Stimulated activated CD8-positive, alpha-beta memory T cell treated with anti-CD3 and anti-CD28 coated beads, Interleukin-12 subunit alpha, Interleukin-12 subunit beta, amount 100 ng/mL, for 1 hour (primary cell): Measurements from ENCODE around the gene IFIT1.
"Not testable (repeated sequence)": the region's sequence is repeated elsewhere in the genome, so short reads cannot be mapped to it uniquely, and the experiment has no call there.

Experiments used
- DNase-seq: peaks from one replicate; pipeline ENCODE4 v3.0.0-alpha.2; 2020; ENCODE audit warnings: low read depth

The IFIT1 gene

GRCh38 chr10:89367529-89367928, 24.9 kb upstream of the IFIT1 start:
- no peak for DNase-seq

DNA sequence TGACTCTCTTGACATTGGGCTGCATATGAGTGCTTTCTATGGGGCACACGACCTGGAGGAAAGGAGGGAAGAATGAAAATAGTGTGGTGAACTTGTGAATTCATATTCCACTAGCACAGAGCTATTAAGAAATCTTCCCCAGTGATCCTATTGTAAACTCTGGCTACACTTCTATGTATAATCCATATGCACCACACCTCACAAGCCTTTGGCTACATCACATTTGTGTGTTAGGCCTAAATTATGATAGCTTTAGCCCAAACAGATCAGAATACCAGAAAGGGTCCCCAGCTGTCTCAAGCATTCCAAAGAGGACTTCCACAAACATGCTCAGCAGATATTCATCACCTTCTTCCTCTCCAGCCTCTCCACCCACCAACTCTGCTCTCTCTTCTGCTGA, 24.3 kb upstream of the IFIT1 start:
- no peak for DNase-seq

DNA sequence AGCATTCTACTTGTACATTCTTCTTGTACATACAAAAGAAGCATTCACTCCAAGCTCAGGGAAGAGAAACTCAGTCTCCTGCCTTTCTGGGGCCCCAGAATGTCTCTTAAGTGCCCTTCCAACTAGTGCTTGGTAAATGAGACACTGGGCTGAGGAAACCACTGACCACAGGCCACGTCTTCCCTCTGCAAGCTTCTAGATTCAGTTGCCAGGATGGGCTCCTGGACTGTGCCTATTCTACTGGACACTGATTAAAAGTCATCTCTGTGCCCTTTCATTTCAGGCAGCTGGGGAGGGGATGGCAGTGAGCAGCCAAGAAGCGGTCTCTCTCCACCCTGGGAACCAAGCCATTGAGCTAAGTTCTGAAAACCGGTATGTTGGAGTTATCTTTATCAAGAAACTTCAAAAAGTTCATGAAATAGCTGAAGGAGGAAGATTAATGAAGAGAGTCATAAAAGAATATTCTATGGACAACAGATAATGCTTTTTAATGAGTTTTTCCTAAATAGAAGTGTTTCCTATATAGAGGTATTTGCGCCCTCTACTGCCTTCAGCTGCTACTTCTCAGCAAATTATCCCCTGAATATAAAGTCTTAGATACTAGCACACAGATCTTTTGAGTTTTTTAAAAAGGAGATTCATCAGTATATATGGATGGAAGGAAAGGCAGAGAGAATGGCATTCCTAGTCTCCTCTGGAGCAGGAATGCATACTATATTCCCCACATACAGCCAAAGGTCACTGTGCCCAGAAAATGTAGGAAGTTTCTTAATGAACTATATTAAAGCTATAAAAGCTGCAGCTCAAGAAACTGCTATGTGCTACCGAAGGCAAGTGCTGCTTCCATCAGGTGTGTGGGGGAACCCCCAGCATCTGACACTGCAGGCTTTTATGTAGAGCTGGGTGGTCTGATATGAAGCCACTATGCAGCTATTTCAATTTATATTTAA, 23.0 kb upstream of the IFIT1 start:
- no peak for DNase-seq

- no peak for DNase-seq
Observed at GRCh38 chr10:89371079-89371478, 21.3 kb upstream of the IFIT1 start.

DNA sequence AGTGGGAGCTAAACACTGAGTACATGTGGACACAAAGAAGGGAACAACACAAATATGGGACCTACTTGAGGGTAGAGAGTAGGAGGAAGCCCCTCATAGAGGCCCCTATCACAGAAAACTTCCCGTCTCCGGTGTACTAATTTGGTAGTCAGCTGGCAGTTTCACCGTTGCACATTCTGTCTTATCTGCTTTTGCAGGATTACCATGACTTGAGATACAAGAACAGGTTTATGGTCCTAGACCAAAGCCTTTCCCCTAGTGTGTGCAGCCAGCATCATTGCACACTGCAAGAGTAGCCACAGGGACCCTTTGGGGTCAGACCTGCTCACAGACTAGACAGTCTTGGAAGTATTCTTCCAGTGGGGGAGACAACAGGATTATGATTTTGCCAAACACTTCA, 20.4 kb upstream of the IFIT1 start:
- no peak for DNase-seq

GRCh38 chr10:89373916-89374711, 18.3 kb upstream of the IFIT1 start:
- DNase-seq = no peak

- no peak for DNase-seq
Observed at GRCh38 chr10:89374713-89375141, 17.7 kb upstream of the IFIT1 start.

- DNase-seq = no peak
Observed at GRCh38 chr10:89377705-89378637, 14.5 kb upstream of the IFIT1 start, which contains the start of gene IFIT1B. IFIT1B (plus strand) TSS chr10:89378056; CDS start chr10:89378136, 80 bp downstream.

DNA sequence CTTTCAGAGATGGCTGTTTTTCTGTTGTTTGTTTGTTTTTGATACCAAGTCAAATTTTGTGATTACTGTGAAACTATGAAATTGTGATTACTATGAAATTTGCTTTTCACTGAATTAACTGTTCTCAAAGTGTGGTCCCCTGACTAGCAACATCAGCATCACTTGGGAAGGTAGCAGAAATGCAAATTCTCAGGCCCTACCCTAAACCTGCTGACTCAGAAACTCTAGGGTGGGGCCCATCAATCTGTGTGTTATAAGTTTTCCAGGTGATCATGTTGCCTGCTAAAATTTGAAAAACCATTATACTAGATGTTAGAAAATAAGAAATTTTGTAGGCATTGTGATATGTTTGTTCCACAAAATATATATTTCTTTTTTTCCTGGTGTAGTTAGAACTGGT, 13.3 kb upstream of the IFIT1 start:
- no peak for DNase-seq

DNA sequence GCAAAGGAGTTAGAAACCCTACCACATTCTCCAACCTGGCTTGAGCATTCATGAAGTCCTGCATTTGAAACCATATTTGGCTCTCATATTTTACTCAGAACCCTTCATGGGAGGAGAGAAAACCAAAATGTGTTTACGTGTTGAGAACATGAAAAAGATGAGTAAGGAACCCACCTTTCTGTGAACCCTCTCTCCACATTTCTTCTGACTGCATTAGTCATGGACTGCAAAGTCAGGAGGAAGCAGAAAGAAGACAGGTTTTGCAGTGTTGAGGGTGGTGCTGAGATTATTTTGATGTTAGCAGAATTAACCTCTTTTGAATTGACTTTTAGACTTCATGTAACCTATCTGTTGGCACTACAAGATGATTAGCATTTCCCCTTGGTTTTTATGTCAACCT, 9.7 kb upstream of the IFIT1 start:
- no peak for DNase-seq

DNA sequence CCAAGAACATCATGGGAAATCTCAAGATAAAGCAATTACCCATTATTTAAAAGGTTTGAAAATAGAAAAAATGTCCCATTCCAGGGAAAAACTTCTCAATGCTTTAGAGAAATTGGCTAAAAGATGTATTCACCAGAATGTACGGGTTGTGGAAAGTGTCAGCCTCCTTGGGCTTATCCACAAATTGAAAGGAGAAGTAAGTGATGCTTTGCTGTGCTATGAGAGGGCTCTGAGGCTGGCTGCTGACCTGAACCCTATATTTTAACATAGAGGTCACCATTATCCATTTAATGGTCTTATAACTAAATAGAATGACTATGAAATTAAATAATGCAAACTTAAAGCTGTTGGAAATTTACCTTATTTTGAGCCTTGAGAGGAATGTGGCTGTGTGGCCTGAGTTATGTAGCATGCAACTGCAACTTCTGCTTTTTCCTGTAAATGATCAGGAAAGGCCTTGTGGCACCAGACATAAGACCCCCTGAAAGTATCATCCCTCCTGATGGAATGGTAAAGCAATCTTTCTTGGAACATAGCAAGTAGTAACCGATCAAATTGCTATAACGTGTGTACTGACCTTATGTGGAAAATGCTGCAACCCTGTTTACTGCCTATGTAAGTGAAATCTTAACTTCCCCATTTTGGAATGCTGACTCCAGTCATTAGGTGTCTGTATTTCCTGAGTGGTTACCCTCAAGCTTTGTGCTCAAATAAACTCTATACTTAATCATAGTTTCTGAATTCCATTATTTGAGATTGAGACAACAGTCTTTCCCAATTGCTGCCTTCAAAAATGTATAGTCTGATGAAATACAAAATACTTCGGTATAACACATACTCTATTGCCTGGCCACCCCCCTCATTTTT, 7.7 kb upstream of the IFIT1 start:
- DNase-seq = no peak

GRCh38 chr10:89388806-89389205, 3.6 kb upstream of the IFIT1 start:
- DNase-seq = no peak

- no peak for DNase-seq
Observed at GRCh38 chr10:89389254-89389653, 3.2 kb upstream of the IFIT1 start.

GRCh38 chr10:89390476-89391225, 1.8 kb upstream of the IFIT1 start:
- DNase-seq = no peak

DNA sequence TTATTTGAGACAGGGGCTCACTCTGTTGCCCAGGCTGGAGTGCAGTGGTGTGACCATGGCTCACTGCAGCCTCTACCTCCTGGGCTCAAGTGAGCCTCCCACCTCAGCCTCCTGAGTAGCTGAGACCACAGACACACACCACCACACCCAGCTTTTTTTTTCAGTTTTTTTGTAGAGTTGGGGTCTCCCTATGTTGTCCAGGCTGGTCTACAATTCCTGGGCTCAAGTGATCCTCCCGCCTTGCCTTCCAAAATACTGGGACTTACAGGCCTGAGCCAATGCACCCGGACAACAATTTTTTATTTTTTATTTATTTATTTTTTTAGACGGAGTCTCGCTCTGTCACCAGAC, 1.2 kb upstream of the IFIT1 start:
- DNase-seq = not testable (repeated sequence)

DNA sequence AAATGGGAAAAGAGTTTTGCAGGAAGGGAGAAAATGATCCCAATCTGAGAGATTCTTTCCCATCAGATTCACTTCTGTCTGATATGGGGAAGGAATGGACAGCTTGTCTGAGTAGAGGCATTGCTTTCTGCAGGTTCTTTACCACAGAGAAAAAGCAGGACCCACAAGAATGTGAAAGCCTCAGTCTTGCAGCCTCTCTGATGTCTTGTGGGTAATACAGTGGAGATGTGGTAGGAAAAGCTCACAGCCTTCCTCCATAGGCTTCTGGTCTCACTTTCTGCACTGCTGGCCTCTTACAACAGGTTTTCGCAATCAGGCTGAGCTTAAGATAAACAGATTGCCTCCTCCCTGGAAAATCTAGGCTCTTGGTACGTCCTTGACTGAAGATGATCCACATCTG, 551 bp downstream of the IFIT1 start:
- DNase-seq = no peak

GRCh38 chr10:89393898-89394297, 1.5 kb downstream of the IFIT1 start:
- DNase-seq = no peak

- DNase-seq = no peak
Observed at GRCh38 chr10:89395141-89395540, 2.7 kb downstream of the IFIT1 start.

DNA sequence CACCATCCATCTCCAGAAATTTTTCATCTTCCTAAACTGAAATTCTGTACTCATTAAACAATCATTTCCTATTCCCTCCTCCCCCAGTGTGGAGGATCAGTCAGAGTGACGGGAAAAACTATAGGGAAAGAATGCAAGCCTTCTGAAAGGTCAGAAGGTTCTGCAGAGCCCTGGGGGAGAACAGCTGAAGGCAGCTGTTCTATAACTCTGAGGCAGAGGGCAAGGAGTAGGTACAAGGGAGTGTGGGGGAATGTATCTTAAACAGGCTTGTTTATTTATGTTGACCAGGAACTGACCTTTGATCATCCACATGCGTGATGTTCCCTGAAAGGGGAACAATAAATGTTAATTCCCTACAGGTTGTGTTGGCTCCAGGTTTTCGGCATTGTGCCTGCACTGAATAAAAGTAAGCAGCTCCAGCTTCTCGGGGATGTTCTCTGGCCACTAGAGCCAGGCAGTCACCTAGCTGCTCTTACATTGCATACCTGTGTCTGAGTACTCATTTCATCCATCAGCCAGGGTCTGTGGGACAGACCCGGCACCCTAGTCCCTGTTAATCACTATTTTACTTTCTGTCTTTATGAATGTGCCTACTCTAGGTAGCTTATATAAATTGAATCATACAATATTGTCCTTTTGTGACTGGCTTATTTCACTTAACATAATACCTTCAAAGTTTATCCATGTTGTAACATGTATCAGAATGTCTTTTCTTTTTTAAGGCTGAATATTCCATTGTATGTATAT, 5.8 kb downstream of the IFIT1 start:
- DNase-seq = no peak

GRCh38 chr10:89399956-89400355, 7.5 kb downstream of the IFIT1 start:
- no peak for DNase-seq
